Loucy (cell line): Measurements from ENCODE around the gene CCK.

ENCODE experiments used
- CTCF ChIP-seq: fragments of 200-600 bp; sonication (generic); conservative IDR thresholded peaks from 2 replicates; pipeline ENCODE4 v1.5.1; 2014; ENCODE audit warnings: mild to moderate bottlenecking, antibody characterized with exemption, low read length
- EZH2phosphoT487 ChIP-seq: fragments of 200-600 bp; IDR thresholded peaks from 2 replicates; pipeline ENCODE4 v1.6.1; 2018; ENCODE audit warnings: antibody characterized with exemption, mild to moderate bottlenecking, moderate library complexity, borderline replicate concordance

- TF ChIP-seq CTCF (no peak), EZH2phosphoT487 (no peak)
Observed at GRCh38 chr3:42289026-42289425, 23.0 kb upstream of the CCK start.
